Measurements from ENCODE around the gene CYP4F22. TPM values are rescaled to one million over a fixed set of nuclear protein-coding genes. Genes with fewer than 3 reads are reported as not detected.
A peak's percentile ranks its signal among the peaks of the same experiment; 100 is the strongest.

Gene CYP4F22
- total RNA-seq, 3 donors from 2014 or later (not counting 1 experiment from before 2014, with no cell fraction given), result 2.2 to 3.1 (median 2.6) TPM

GRCh38 chr19:15584095-15584494 lies 75.8 kb downstream of the CYP4F22 start:
- H3K9me3 ChIP-seq (ENCODE audit: control insufficient read depth, insufficient read depth, low read length), result no peaks in the 10 kb centered on the region
- H3K4me1 ChIP-seq (ENCODE audit: control insufficient read depth, insufficient read depth, low read length), result peaks cover 7% of the 10 kb centered on the region
- Mint-ChIP-seq H3K4me3 (no peak overlapping the region), H3K9me3 (no peaks in the 10 kb centered on the region), H3K27ac (no peak overlapping the region), H3K27me3 (ENCODE audit: low read depth in 2 of 2) (peaks cover 15 to 26% of the 10 kb centered on the region in 2 donors), H3K4me1 (peaks cover 6% of the 10 kb centered on the region in 2 donors), H3K36me3 (no peaks in the 10 kb centered on the region)
- intact Hi-C loops (cut with micrococcal nuclease), result loop anchor here (1.0 to 5.0 kb wide), 2 partner anchors 285 to 598 kb away; no protein-coding TSS in a partner anchor
- peaks cover 7% of the 10 kb centered on the region for H3K27me3 ChIP-seq (ENCODE audit: control insufficient read depth, insufficient read depth, low read length)
- H3K36me3 ChIP-seq (ENCODE audit: control insufficient read depth, insufficient read depth, low read length), result no peaks in the 10 kb centered on the region
- no peak overlapping the region for H3K27ac ChIP-seq (ENCODE audit: low read length)
- WGBS (ENCODE audit: insufficient coverage), result 48% methylated on average over 10 of the region's 10 CpGs
- DNase-seq, result no peak
- no peak for TF ChIP-seq CTCF (IDR thresholded peaks at IDR 0.05)
- H3K4me3 ChIP-seq (ENCODE audit: low read length), result no peak overlapping the region
- ATAC-seq, result no peak

- intact Hi-C loops (cut with micrococcal nuclease), result loop anchor here (1.0 to 5.0 kb wide), 2 partner anchors 285 to 598 kb away; no protein-coding TSS in a partner anchor
- WGBS (ENCODE audit: insufficient coverage), result 10% methylated on average over 35 of the region's 35 CpGs
- Histone ChIP-seq H3K4me1 (ENCODE audit: control insufficient read depth, insufficient read depth, low read length) (peaks cover 7% of the 10 kb centered on the region), H3K27me3 (ENCODE audit: control insufficient read depth, insufficient read depth, low read length) (peaks cover 7% of the 10 kb centered on the region), H3K9me3 (ENCODE audit: control insufficient read depth, insufficient read depth, low read length) (no peaks in the 10 kb centered on the region), H3K4me3 (ENCODE audit: low read length) (no peak overlapping the region), H3K27ac (ENCODE audit: low read length) (no peak overlapping the region), H3K36me3 (ENCODE audit: control insufficient read depth, insufficient read depth, low read length) (no peaks in the 10 kb centered on the region)
- Mint-ChIP-seq H3K36me3 (no peaks in the 10 kb centered on the region), H3K4me1 (peaks cover 6% of the 10 kb centered on the region in 2 donors), H3K4me3 (no peak overlapping the region), H3K27ac (no peak overlapping the region), H3K27me3 (ENCODE audit: low read depth in 2 of 2) (peaks cover 15 to 26% of the 10 kb centered on the region in 2 donors), H3K9me3 (no peaks in the 10 kb centered on the region)
- ATAC-seq, result peak; percentile 89 to 98 (median 89)
- TF ChIP-seq CTCF (IDR thresholded peaks at IDR 0.05), result peak; percentile 73
- DNase-seq, result peak; percentile 78 to 87
These were observed 76.3 kb downstream of the CYP4F22 start for GRCh38 chr19:15584541-15585115.

- H3K4me3 Mint-ChIP-seq, result no peak overlapping the region
- no peaks in the 10 kb centered on the region for H3K9me3 Mint-ChIP-seq
- H3K36me3 Mint-ChIP-seq, result no peaks in the 10 kb centered on the region
- H3K9me3 ChIP-seq (ENCODE audit: control insufficient read depth, insufficient read depth, low read length), result no peaks in the 10 kb centered on the region
- H3K4me3 ChIP-seq (ENCODE audit: low read length), result no peak overlapping the region
- H3K4me1 Mint-ChIP-seq, result peaks cover 6% of the 10 kb centered on the region in 2 donors
- H3K27ac Mint-ChIP-seq, result no peak overlapping the region
- H3K27ac ChIP-seq (ENCODE audit: low read length), result no peak overlapping the region
- intact Hi-C loops (cut with micrococcal nuclease), result no loop called here
- ATAC-seq (peak in 1 of 3 donors; percentile 62), DNase-seq (peak in 1 of 2 donors; percentile 22)
- H3K27me3 ChIP-seq (ENCODE audit: control insufficient read depth, insufficient read depth, low read length), result peaks cover 7% of the 10 kb centered on the region
- no peaks in the 10 kb centered on the region for H3K36me3 ChIP-seq (ENCODE audit: control insufficient read depth, insufficient read depth, low read length)
- peaks cover 7% of the 10 kb centered on the region for H3K4me1 ChIP-seq (ENCODE audit: control insufficient read depth, insufficient read depth, low read length)
- WGBS (ENCODE audit: insufficient coverage), result 68% methylated on average over 9 of the region's 9 CpGs
- peaks cover 22 to 25% of the 10 kb centered on the region in 2 donors for H3K27me3 Mint-ChIP-seq (ENCODE audit: low read depth in 2 of 2)
- no peak for TF ChIP-seq CTCF (IDR thresholded peaks at IDR 0.05)
These were observed 79.3 kb downstream of the CYP4F22 start for GRCh38 chr19:15587663-15588062.

GRCh38 chr19:15588265-15588664 lies 79.9 kb downstream of the CYP4F22 start:
- no peaks in the 10 kb centered on the region for H3K36me3 ChIP-seq (ENCODE audit: control insufficient read depth, insufficient read depth, low read length)

More at GRCh38 chr19:15588265-15588664, 79.9 kb downstream of the CYP4F22 start:
- DNase-seq (no peak), ATAC-seq (no peak)
- intact Hi-C loops (cut with micrococcal nuclease), result no loop called here
- Histone ChIP-seq H3K27me3 (ENCODE audit: control insufficient read depth, insufficient read depth, low read length) (peaks cover 6% of the 10 kb centered on the region), H3K9me3 (ENCODE audit: control insufficient read depth, insufficient read depth, low read length) (no peaks in the 10 kb centered on the region), H3K27ac (ENCODE audit: low read length) (no peak overlapping the region), H3K4me1 (ENCODE audit: control insufficient read depth, insufficient read depth, low read length) (peaks cover 7% of the 10 kb centered on the region), H3K4me3 (ENCODE audit: low read length) (no peak overlapping the region)
- peaks cover 6% of the 10 kb centered on the region in 2 donors for H3K4me1 Mint-ChIP-seq
- H3K9me3 Mint-ChIP-seq, result no peaks in the 10 kb centered on the region
- H3K27ac Mint-ChIP-seq, result no peak overlapping the region
- no peaks in the 10 kb centered on the region for H3K36me3 Mint-ChIP-seq
- WGBS (ENCODE audit: insufficient coverage), result no CpG with 5 or more reads among the region's 1 CpG
- peaks cover 22 to 25% of the 10 kb centered on the region in 2 donors for H3K27me3 Mint-ChIP-seq (ENCODE audit: low read depth in 2 of 2)
- TF ChIP-seq CTCF (IDR thresholded peaks at IDR 0.05), result no peak
- H3K4me3 Mint-ChIP-seq, result no peak overlapping the region
